HepG2 (cell line): Measurements from ENCODE around the gene GPR27.

Experiments used
- CTCF ChIP-seq: sonication (generic); formaldehyde crosslinking; IDR thresholded peaks from 2 replicates; pipeline ENCODE4 v1.5.0; 2020; ENCODE audit warnings: mild to moderate bottlenecking, missing genetic modification reagents, moderate library complexity
- FOXO4 ChIP-seq: sonication (generic); formaldehyde crosslinking; conservative IDR thresholded peaks from 2 replicates; pipeline ENCODE4 v1.8.1; 2023; ENCODE audit warnings: missing genetic modification reagents
- LCORL ChIP-seq, 2 experiments: fragments of 450-650 bp in 1 of 2; sonication (generic) in 1 of 2; formaldehyde crosslinking in 1 of 2; IDR thresholded peaks; 2 replicates each; pipeline versions ENCODE4 v1.5.0 to v1.6.1; 2017 to 2020; ENCODE audit warnings: antibody characterized with exemption in 1 of 2, missing genetic modification reagents in 1 of 2
- NFYB ChIP-seq: sonication (generic); formaldehyde crosslinking; IDR thresholded peaks from 2 replicates; pipeline ENCODE4 v1.4.0; 2020; ENCODE audit warnings: missing genetic modification reagents
- POLR2AphosphoS5 ChIP-seq: IDR thresholded peaks from 2 replicates; pipeline ENCODE4 v1.6.1; 2012; ENCODE audit warnings: low read depth, low read length
- SETDB1 ChIP-seq: sonication (generic); formaldehyde crosslinking; IDR thresholded peaks from 2 replicates; pipeline ENCODE4 v1.5.1; 2020; ENCODE audit warnings: missing genetic modification reagents, mild to moderate bottlenecking, borderline replicate concordance
- ZBTB26 ChIP-seq: IDR thresholded peaks from 2 replicates; pipeline ENCODE4 v1.6.1; 2016; ENCODE audit warnings: missing compliant biosample characterization, missing genetic modification reagents, borderline replicate concordance
- ZBTB42 ChIP-seq: sonication (generic); formaldehyde crosslinking; IDR thresholded peaks from 2 replicates; pipeline ENCODE4 v1.5.0; 2020; ENCODE audit warnings: mild to moderate bottlenecking, missing genetic modification reagents
- ZEB1 ChIP-seq: IDR thresholded peaks from 2 replicates; pipeline ENCODE4 v1.6.1; 2012; ENCODE audit warnings: mild to moderate bottlenecking, low read depth, inconsistent platforms; ENCODE audit not compliant: insufficient replicate concordance
- ZNF24 ChIP-seq: fragments of 450-650 bp; IDR thresholded peaks from 2 replicates; pipeline ENCODE4 v1.6.1; 2017; ENCODE audit warnings: antibody characterized with exemption, mild to moderate bottlenecking
- ZNF274 ChIP-seq: sonication (generic); formaldehyde crosslinking; IDR thresholded peaks from 2 replicates; pipeline ENCODE4 v1.5.1; 2020; ENCODE audit warnings: mild to moderate bottlenecking, missing genetic modification reagents
- ZNF3 ChIP-seq: IDR thresholded peaks from 2 replicates; pipeline ENCODE4 v1.7.0; 2017; ENCODE audit warnings: inconsistent platforms
- ZNF382 ChIP-seq: sonication (generic); formaldehyde crosslinking; IDR thresholded peaks from 2 replicates; pipeline ENCODE4 v1.5.0; 2020; ENCODE audit warnings: missing genetic modification reagents, mild to moderate bottlenecking, borderline replicate concordance

- TF ChIP-seq ZEB1 (no peak), CTCF (CRISPR knock-in tag) (no peak), ZBTB26 (CRISPR knock-in tag) (no peak), SETDB1 (CRISPR knock-in tag) (no peak), ZNF3 (CRISPR knock-in tag) (no peak), FOXO4 (CRISPR knock-in tag) (no peak), ZNF274 (CRISPR knock-in tag) (no peak), ZNF382 (CRISPR knock-in tag) (no peak), POLR2AphosphoS5 (no peak), LCORL (IDR thresholded peaks at IDR 0.05) (no peak), LCORL (CRISPR knock-in tag; IDR thresholded peaks at IDR 0.05) (no peak), ZBTB42 (no peak), ZNF24 (no peak), NFYB (CRISPR knock-in tag) (no peak)
These were observed 26.2 kb downstream of the GPR27 start for GRCh38 chr3:71779674-71780377.
